GM19239 (cell line): ENCODE data around the gene RPL32.

ENCODE experiments used
- DNase-seq: peaks from one replicate; pipeline ENCODE4 v3.0.0; 2011; ENCODE audit warnings: low spot score; ENCODE audit not compliant: insufficient read length
- FAIRE-seq: peaks from 2 replicates; lab custom pipeline; 2011; peaks lifted over from hg19 to GRCh38; lab: Jason Lieb, UNC

The RPL32 gene

DNA sequence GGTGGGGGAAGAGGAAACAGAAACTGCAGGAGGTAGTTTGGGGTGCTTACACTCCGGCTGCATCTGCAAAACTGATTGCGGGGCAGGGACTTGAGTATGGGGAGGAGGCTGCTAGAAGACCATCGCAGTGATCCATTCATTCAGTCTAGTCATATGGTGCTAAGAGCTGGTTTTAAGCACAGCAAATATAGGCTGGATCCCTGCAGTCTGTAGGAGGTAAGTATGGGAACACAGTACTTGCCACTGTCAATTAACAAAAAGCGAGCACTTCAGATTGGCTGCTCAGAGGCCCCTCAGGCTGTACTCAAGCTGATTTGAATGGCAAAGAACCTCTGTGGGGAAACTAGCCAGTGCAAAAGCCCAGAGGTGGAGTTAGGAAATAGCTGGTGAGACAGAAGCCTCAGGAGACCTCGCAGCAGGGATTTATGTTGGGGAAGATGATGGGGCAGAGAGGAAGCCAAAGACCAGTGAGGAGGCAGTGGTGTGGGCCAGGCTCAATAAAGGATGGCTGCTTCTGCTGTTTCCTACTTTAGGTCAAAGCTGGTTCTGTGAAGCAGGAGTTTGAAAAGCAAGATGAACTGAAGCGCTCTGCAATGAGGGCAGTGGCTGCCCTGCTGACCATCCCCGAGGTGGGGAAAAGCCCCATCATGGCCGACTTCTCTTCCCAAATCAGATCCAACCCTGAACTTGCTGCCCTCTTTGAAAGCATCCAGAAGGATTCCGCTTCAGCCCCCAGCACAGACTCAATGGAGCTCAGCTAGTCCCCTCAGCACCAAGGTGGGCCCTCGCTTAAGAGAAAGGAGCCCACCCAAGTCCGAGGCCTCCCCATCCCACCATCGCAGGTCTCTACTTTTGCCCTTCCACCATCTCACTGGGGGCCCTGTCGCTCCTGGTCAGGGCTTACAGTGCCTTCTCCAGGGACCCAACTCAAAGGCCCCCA, 7.9 kb downstream of the RPL32 start:
- no peak for FAIRE-seq
- no peak for DNase-seq

DNA sequence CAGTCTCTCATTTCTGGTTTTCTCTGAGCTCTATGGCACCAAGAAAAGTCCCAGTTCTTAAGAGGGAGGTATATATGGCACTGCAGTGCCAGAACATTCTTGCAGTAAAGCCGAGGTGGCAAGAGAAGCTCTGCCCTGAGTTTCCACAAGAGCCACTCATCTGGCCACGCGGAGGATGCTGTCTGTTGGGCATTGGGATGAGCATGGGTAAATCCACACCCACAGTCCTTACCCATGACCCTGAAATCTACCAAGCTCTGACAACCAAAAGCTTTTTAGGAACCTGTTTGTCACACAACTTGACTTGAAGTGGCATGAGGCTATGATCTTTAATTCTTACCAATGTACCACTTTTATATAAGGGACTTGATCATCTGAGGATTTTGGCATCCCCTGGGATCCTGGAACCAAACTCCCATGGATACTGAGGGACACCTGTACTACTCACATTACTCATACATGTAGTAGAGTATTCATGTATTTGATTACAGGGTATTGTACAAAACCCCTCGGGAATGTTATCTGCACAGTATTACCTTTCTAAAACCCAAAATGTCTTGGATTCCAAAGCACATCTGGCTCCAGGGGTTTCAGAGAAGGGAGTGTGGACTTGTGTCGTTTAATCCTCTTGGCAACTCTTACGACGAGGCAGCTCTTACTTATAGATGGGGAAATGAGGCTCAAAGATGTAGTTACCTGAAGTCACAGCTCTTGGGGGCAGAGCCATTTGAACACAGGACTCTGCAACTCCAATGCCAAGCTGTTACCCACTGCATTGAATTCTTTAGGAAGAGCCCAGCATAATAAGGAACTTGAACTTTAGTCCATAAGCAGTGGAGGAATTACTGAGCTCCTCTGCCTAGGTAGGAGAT, 8.8 kb downstream of the RPL32 start:
- no peak for DNase-seq
- no peak for FAIRE-seq

DNA sequence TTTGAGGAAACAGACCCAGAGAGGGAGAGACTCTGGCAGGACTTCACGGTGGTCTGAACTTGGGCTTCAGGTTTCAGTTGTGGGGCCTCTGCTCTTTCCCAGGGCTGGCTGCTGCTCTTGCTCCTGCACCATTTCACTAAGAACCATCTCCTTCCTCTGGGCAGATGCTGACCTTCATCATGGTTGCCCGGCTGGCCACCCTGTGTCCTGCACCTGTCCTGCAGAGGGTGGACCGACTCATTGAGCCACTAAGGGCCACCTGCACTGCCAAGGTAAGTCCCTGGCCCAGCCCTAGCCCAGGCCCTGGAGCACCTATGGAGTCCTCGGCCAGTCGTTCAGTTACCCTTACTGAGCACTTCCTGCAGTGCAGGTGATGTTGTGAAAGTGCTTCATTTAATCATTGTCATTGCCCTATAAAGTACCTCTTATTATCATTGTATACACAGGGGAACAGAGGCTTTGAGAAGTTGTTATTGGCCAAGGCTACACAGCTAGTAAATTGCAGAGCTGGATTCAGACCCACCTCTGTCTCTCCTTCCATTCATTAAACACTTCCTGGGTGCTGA, 10.0 kb downstream of the RPL32 start:
- no peak for DNase-seq
- no peak for FAIRE-seq

DNA sequence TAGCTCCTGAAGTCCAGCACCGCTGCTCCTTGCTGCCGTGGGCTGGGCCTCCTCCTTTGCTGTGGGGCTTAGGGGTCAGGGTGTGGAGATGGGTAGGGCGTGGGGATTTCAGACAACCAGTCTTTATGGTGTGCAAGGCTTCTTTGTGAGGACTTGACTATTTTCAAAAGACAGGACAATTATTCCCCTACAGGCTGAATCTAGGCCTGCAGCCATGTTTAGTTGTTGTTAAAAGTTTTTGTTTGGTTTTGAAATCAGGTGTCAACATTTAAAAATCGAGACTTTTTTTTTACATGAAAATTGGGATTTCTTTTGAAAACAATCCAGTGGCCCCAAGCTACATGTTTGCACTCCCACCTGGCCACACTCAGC, 10.6 kb downstream of the RPL32 start:
- FAIRE-seq (no peak), DNase-seq (no peak)

DNA sequence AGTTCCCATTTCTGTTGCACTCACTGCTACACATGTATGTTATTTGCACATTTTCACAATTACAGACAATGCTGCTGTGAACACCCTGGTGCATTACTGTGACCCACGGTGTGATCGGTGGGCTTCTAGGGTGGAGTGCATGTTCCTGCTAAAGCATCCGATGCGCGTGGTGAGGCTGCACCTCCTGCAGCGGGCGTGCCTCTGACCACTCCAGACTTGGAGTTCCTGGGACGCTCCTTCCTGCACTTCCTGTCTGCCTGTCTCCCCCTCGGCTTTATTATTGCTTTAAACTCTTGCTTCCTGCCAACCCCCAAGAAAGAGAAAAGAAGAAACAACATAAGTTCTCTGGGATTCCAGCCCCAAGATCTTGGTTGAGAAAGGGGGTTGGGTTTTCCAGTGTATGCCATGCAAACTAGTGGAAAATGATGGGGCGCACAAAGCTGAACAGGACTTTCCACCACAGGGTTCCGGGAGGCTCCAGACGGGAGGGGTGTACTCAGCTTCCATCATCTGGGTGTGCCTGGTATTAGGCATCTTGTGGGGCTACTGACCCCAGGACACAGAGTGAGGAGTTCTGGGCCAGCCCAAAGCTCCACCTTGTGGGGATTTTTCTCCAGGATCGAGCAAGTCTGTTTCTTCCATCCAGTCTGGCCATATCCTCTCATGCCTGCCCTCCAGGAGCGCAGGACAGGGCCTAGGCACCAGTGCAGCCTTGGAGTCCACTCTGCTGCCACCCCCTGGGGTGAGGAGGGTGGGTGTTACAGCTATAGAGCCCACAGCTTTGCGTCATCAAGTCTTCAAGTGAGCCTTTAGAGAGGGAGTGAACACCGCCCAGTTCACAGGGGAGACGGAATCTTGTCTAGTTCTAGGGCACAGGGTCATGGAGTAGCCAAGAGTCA, 11.2 kb downstream of the RPL32 start:
- FAIRE-seq (no peak), DNase-seq (no peak)

DNA sequence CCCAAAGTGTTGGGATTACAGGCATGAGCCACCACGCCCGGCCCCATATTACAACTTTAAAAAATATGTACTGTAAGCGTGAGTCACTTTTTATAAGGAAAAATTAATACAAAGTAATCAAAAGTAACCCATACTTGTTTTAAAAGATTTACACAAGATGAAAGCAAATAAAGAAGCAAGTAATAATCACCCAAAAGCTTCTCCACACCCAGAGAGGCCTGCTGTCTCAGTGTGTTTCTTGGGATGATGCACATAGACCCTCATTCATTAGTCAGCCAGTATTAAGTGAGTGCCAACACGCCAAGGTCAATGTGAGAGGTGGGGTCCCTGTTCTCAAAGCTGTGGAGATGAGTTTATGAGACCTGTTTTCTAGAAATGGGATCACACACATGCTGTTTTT, 12.0 kb downstream of the RPL32 start:
- FAIRE-seq (no peak), DNase-seq (no peak)

DNA sequence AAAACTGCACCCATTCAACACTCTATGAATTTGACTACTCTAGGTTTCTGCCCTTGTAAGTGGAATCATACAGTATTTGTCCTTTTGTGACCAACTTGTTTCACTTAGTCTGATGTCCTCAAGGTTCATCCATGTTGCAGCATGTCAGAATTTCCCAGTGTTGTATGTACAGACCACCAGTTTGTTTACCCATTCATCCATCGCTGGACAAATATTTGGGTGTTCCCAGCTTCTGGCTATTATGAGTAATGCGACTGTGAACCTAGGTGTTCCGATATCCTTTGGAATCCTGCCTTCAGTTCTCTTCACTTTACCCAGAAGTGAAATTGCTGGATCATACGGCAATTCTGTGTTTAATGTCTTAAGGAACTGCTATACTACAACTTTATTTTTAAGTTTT, 12.6 kb downstream of the RPL32 start:
- FAIRE-seq, result no peak
- no peak for DNase-seq

DNA sequence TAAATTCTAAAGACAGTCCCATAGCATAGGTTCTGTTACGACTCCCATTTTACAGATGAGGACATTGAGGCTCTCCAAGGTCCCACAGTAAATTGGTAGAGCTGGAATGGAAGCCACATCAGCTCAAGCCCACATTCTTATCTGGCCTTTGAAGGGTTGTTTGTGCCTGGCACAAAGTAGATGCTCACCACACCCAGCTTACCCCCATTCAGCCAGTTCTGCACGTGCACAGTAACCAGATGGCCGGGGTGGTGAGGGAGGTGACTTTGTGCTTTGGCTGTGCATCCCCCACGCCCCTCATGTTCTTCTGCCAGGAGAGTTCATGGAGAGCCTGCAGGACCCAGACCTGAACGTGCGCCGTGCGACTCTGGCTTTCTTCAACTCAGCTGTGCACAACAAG, 16.2 kb downstream of the RPL32 start:
- FAIRE-seq (no peak), DNase-seq (no peak)

DNA sequence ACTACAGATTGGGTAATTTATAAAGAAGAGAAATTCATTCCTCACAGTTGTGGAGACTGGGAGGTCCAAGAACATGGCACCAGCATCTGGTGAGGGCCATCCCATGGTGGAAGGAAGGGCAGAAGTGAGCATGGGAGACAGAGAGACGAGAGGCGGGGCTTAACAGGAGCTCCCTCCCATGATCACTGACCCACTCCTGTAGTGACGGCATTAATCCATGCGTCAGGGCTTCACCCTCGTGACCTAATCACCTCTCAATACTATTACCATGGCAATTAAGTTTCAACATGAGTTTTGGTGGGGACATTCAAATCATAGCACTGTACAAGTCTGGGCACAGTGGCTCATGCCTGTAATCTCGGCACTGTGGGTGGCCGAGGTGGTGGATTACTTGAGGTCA, 17.1 kb downstream of the RPL32 start:
- FAIRE-seq (no peak), DNase-seq (no peak)

DNA sequence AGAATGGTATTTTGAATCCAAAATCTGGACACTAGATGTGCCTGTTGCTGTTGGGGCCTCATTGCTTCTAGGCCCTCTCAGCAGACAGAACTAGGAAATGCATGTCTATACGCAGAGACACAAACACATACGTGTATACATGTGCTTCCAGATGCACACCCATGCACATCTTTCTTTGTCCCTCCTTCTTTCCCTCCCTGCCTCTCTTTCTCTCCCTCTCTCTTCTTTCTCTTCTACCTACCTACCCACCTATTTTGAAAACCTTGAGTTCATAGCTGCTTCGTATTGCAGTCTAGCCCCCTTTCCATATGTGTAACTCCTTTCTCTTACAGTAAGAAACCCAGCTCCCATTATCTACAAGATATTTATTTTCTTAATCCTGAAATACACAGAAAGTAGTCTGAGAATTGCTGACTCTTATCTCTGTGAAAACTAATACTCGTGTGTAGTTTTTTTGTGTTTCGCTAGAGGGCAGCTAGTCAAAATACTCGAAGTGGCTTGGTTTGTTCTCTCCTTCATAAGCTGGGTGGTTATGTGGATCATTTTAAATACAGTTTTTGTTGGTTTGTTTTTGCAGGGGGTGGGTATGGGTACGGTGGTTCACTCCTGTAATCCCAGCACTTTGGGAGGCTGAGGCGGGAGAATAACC, 18.5 kb downstream of the RPL32 start:
- no peak for DNase-seq
- FAIRE-seq, result no peak

DNA sequence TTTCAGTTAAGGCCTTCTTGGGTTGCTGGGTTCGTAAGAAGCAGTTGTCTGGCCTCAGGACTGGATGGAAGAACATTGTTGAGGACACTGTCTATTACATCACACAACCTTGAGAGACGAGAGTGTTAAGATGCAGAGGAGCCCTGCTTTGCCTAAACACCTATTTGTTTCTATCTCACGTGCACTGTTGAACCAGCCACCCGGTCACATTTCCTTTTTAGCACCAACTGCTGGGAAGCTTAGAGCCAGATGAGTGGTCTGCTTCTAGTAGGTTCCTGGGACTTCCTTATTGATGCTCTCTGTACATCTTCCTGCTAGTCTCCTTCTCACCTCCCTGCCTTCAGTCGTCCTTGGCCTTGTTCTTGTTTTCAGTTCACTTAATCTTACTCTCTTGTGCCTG, 22.6 kb downstream of the RPL32 start:
- no peak for FAIRE-seq
- no peak for DNase-seq

DNA sequence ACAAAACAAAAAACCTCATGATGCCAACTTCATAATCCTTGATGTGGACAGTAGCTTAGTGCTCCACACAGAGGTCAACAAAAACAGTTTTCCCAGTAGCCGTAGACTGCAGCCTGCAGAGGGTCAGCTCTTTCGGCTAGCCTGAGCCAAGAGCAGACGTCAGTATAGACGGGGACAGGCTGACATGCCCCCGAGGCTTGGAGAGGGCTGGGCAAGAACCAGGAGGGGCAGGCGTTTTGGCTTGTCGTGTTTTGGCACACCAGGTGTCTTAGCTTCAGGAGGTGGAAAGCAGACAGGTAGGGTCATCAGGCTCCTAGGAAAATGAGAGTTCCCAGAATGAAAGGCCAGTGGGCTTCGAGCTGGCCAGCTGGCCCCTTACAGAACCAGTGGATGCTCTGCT, 23.1 kb downstream of the RPL32 start:
- FAIRE-seq (no peak), DNase-seq (no peak)

DNA sequence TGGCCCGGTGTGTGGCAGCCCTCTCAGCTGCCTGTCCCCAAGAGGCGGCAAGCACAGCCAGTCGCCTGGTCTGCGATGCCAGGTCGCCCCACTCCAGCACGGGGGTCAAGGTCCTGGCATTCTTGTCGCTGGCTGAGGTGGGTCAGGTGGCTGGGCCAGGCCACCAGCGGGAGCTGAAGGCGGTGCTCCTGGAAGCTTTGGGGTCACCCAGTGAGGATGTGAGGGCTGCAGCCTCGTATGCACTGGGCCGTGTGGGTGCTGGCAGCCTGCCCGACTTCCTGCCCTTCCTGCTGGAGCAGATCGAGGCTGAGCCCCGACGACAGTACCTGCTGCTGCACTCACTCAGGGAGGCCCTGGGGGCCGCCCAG, 24.0 kb downstream of the RPL32 start:
- DNase-seq (no peak), FAIRE-seq (no peak)

DNA sequence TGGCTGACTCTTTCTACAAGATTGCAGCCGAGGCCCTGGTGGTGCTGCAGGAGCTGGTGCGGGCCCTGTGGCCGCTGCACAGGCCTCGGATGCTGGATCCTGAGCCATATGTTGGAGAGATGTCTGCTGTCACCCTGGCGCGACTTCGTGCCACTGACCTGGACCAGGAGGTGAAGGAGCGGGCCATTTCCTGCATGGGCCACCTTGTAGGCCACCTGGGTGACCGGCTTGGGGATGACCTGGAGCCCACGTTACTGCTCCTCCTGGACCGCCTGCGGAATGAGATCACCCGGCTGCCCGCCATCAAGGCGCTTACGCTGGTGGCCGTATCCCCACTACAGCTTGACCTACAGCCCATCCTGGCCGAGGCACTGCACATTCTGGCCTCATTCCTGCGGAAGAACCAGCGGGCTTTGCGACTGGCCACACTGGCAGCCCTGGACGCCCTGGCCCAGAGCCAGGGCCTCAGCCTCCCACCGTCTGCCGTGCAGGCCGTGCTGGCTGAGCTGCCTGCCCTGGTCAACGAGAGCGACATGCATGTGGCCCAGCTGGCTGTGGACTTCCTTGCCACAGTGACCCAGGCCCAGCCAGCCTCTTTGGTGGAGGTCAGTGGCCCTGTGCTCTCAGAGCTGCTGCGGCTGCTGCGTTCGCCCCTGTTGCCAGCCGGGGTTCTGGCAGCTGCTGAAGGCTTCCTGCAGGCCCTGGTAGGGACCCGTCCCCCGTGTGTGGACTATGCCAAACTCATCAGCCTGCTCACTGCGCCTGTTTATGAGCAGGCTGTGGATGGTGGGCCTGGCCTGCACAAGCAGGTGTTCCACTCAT, 24.6 kb downstream of the RPL32 start:
- no peak for DNase-seq
- FAIRE-seq, result no peak

DNA sequence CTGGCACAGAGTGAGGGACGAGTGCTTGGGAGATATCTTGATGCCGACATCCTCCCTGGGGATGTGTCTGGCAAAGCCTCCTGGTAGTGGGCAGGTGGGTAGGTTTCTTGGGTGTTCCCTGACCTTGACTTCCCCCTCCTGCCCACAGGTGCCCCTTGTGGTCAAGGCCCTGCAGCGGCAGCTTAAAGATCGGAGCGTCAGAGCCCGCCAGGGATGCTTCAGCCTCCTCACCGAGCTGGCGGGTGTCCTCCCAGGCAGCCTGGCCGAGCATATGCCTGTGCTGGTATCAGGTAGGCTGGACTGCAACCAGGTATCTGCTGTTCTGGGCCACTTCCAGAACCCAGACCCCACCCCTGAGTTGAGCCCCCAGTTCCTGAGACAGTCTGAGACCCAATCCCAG, 25.6 kb downstream of the RPL32 start:
- DNase-seq (no peak), FAIRE-seq (no peak)

DNA sequence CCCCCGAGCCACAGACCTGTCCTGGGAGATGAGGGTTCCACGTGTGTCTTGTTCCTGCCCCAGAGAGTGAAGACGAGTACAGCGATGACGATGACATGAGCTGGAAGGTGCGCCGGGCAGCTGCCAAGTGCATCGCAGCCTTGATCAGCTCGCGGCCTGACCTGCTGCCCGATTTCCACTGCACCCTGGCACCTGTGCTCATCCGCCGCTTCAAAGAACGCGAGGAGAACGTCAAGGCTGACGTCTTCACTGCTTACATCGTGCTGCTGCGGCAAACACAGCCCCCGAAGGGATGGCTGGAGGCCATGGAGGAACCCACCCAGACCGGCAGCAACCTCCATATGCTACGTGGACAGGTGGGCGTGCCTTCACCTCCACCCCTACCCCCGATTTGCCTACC, 26.3 kb downstream of the RPL32 start:
- no peak for FAIRE-seq
- no peak for DNase-seq

DNA sequence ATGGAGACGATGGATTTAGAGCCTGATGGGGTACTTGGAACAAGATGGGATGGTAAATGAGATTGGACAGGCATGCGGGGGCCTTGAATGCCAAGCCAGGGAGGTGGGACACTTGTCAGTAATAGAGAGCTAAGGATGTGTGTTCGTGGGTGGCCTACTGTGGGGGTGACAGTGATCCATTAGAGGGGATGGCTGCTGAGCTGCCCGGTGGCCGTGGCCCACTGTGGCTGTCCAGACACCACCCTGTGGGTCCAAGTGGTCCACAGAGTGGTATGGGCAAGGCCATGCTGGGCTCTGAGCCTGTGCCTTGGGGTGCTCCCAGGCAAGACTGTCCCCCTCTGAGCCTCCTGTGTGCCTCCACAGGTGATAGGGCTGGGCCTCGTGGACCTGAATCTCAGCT, 27.4 kb downstream of the RPL32 start:
- no peak for DNase-seq
- no peak for FAIRE-seq

DNA sequence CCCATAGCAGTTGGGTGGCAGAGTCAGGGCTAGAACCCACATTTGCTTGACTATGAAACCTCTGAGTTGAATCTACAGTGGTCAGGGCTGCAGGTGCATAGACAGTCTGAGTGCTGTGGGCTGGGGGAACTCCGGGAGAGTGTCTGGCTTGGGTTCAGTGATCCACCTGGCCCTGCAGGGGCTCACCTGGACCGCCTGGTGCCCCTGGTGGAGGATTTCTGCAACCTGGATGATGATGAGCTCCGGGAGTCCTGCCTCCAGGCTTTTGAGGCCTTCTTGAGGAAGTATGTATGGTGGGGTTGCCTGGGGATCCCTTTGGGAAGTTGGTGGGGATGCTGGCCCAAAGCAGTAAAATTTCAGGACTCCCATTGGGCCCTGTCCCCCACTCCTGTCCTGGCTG, 28.6 kb downstream of the RPL32 start:
- FAIRE-seq (no peak), DNase-seq (no peak)

DNA sequence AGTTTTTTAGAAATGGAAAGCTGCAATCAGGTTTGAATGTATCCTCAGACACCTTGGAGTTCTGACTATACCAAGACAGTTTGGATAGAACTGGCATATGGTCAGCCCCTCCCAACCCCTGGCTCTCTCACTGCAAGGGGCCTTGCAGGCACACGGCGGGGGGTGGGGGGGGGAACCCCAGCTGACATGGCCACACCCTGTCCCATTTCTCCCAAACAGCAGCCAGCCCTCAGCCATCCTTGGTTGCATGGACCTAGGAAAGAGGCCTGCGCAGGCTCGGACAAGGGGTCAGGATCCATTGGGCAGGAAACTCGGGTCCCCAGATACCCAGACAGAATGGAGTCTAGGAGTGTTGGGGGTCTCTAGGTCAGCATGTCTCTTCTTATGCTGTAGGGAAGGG, 30.4 kb downstream of the RPL32 start:
- DNase-seq, result no peak
- FAIRE-seq, result no peak
